HG03139 (cell line): ENCODE data around the gene RIMBP2.

Experiments
- ATAC-seq: cut with Tn5 transposase; IDR thresholded peaks from one replicate; pipeline ENCODE4 v1.9.1; 2021; ENCODE audit not compliant: unreplicated experiment

Gene RIMBP2

GRCh38 chr12:130351326-130351725, 364.8 kb downstream of the RIMBP2 start:
- no peak for ATAC-seq

DNA sequence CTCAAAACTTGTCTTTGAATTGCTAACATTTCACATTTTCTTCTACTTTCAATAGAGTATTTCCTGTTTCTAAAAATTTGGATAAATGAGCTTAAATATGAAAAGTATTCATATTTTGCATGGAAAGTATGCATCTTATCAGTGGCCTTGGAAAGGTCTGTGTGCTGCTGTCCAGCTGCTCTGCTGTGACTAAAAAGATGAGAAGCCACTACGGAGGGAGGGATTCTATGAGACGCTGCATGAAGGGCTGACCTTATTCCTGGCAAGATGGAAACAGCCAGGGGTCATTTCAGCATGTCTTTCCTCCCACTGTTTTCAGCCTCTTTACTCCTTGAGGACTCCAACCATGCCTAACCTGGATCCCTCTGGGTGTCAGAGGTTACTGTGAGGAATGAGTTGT, 365.4 kb downstream of the RIMBP2 start:
- no peak for ATAC-seq

DNA sequence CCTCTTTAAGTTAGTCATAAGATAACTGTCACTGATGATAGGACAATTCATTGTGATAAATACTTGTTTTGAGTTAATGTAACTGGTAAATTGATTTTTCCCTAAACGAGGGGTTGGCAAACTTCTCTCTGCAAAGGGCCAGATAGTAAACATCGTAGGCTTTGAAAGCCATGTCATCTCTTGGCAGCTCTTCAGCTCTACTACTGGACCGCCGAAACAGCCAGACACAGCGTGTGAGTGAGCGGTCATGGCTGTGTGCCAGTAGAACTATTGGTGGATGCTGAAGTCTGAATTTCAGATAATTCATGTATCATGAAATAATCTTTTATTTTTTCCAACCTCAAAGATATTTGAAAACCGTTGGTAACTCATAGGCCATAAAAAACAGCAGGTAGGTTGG, 368.5 kb downstream of the RIMBP2 start:
- ATAC-seq, result no peak
